Stimulated activated naive B cell treated with anti-CD40 and anti-IgM and Interleukin-4, amounts not matched to agents 10 μg/mL and 1 μg/mL and 100 μg/mL, for 72 hours (primary cell): ENCODE results near the gene NHLRC1.
A peak's percentile ranks its signal among the peaks of the same experiment; 100 is the strongest.

Source experiments
- ATAC-seq, 2 donors: fragments of 150-1000 bp; cut with Tn5 transposase; replicated peaks; 2 replicates each; pipeline ENCODE4 v1.10.0; 2021; ENCODE audit warnings: moderate library complexity in 1 of 2
- DNase-seq: peaks from one replicate; pipeline ENCODE4 v3.0.0; 2021
- H3K27ac Mint-ChIP-seq: one replicate; pipeline ENCODE4 v1.8.0; 2022; ENCODE audit warnings: mild to moderate bottlenecking, mixed read lengths
- H3K27me3 Mint-ChIP-seq, 2 donors: one replicate each; pipeline ENCODE4 v1.8.0; 2022; ENCODE audit warnings: mixed read lengths in 2 of 2
- H3K36me3 Mint-ChIP-seq, 2 donors: one replicate each; pipeline ENCODE4 v1.8.0; 2022; ENCODE audit warnings: mixed read lengths in 2 of 2, mild to moderate bottlenecking in 1 of 2
- H3K4me1 Mint-ChIP-seq, 2 donors: one replicate each; pipeline ENCODE4 v1.8.0; 2022; ENCODE audit warnings: mixed read lengths in 2 of 2, mild to moderate bottlenecking in 1 of 2
- H3K4me3 Mint-ChIP-seq, 2 donors: one replicate each; pipeline ENCODE4 v1.8.0; 2022; ENCODE audit warnings: mild to moderate bottlenecking in 2 of 2, mixed read lengths in 2 of 2, moderate library complexity in 1 of 2
- H3K9me3 Mint-ChIP-seq, 2 donors: one replicate each; pipeline ENCODE4 v1.8.0; 2022; ENCODE audit warnings: mixed read lengths in 2 of 2, mild to moderate bottlenecking in 1 of 2

NHLRC1 gene

DNA sequence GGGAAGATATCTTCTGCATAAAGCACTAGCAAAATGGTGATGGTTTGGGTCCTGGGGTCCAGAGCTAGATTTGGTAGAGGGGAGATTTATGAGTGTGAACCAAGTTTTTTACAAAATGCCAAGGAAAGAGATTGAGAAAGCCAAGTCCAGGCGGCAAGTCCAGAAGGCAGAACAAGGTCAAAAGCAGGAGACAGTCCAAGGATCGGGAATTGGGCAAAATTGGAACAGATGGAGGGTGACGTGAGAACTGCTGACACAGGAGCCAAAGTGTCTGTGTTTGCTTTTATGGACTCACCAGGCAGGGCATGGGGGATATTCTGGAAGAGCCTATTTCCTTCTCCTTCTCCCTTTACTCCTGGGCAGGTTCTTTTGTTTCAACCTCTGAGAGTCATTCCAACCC lies 4.1 kb downstream of the NHLRC1 start:
- no peak overlapping the region for H3K4me3 Mint-ChIP-seq
- peaks cover 10 to 20% of the 10 kb centered on the region in 2 donors for H3K4me1 Mint-ChIP-seq
- DNase-seq (no peak), ATAC-seq (no peak)
- no peak overlapping the region for H3K27ac Mint-ChIP-seq
- peaks cover 0 to 2% of the 10 kb centered on the region in 2 donors for H3K9me3 Mint-ChIP-seq
- peaks cover 0 to 10% of the 10 kb centered on the region in 2 donors for H3K27me3 Mint-ChIP-seq
- peaks cover 4% of the 10 kb centered on the region in 2 donors for H3K36me3 Mint-ChIP-seq

DNA sequence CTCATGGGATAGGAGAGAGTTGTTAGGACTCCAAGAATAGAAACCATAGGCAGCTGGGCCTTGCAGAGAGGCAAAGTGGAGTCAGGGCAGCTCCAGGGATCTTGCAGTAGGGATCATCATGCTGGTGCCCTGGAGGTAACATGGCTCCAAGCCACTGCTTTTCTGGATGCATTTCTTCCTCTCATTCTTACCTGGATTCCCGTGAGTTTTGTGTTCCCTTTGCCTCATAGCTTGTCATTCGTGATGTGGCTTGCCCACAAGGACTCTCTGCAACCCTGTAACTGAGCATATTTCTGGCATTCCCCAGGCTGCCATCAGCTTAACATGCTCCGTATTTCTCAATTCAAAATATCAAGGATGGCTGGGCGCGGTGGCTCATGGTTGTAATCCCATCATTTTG lies 5.3 kb downstream of the NHLRC1 start:
- ATAC-seq (no peak), DNase-seq (no peak)
- H3K27ac Mint-ChIP-seq: no peak overlapping the region
- no peak overlapping the region for H3K4me3 Mint-ChIP-seq
- H3K4me1 Mint-ChIP-seq: peaks cover 3 to 11% of the 10 kb centered on the region in 2 donors
- H3K27me3 Mint-ChIP-seq: peaks cover 0 to 5% of the 10 kb centered on the region in 2 donors
- H3K36me3 Mint-ChIP-seq: peaks cover 0 to 1% of the 10 kb centered on the region in 2 donors
- H3K9me3 Mint-ChIP-seq: no peaks in the 10 kb centered on the region

DNA sequence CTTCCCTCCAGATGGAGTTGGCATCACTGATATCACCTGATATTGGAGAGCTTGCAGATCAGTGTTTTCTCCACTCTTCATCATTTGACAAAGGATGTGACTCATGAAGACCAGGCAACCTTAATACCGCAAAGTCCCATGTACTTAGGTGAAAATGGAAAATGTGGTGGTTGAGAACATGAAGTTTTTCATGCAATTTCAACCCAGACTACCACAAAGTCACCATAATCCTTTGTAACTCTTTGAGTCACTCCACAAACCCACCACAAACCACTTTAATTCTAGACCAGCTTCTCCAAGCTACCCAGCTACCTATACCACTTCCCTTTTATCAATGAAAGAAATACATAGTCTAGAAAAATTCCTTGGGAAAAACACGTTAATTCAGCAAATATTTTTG lies 7.1 kb downstream of the NHLRC1 start:
- peaks cover 0 to 1% of the 10 kb centered on the region in 2 donors for H3K36me3 Mint-ChIP-seq
- no peak for DNase-seq
- peaks cover 3 to 5% of the 10 kb centered on the region in 2 donors for H3K4me1 Mint-ChIP-seq
- ATAC-seq: peak; percentile 42 to 60
- no peaks in the 10 kb centered on the region for H3K9me3 Mint-ChIP-seq
- H3K4me3 Mint-ChIP-seq: no peak overlapping the region
- peaks cover 0 to 5% of the 10 kb centered on the region in 2 donors for H3K27me3 Mint-ChIP-seq
- peak overlapping the region; percentile 75 for H3K27ac Mint-ChIP-seq

GRCh38 chr6:18110162-18110561 lies 12.3 kb downstream of the NHLRC1 start:
- peaks cover 6% of the 10 kb centered on the region in 2 donors for H3K36me3 Mint-ChIP-seq
- no peaks in the 10 kb centered on the region for H3K4me1 Mint-ChIP-seq
- DNase-seq (no peak), ATAC-seq (no peak)
- H3K27me3 Mint-ChIP-seq: peaks cover 0 to 5% of the 10 kb centered on the region in 2 donors
- no peak overlapping the region for H3K27ac Mint-ChIP-seq
- no peak overlapping the region for H3K4me3 Mint-ChIP-seq
- peaks cover 9 to 13% of the 10 kb centered on the region in 2 donors for H3K9me3 Mint-ChIP-seq

GRCh38 chr6:18107061-18107460 lies 15.4 kb downstream of the NHLRC1 start:
- peaks cover under 1 to 3% of the 10 kb centered on the region in 2 donors for H3K27me3 Mint-ChIP-seq
- peaks cover 9 to 13% of the 10 kb centered on the region in 2 donors for H3K9me3 Mint-ChIP-seq
- no peaks in the 10 kb centered on the region for H3K4me1 Mint-ChIP-seq
- H3K4me3 Mint-ChIP-seq: no peak overlapping the region
- H3K36me3 Mint-ChIP-seq: peaks cover 6% of the 10 kb centered on the region in 2 donors
- DNase-seq: no peak
- H3K27ac Mint-ChIP-seq: no peak overlapping the region
- ATAC-seq: no peak

- Mint-ChIP-seq H3K27me3 (peaks cover 6 to 11% of the 10 kb centered on the region in 2 donors), H3K4me3 (no peak overlapping the region), H3K4me1 (no peaks in the 10 kb centered on the region), H3K9me3 (peaks cover 9 to 13% of the 10 kb centered on the region in 2 donors), H3K27ac (no peak overlapping the region), H3K36me3 (peaks cover 6% of the 10 kb centered on the region in 2 donors)
- ATAC-seq: no peak
- no peak for DNase-seq
Measured at GRCh38 chr6:18102783-18103509, 19.5 kb downstream of the NHLRC1 start.

DNA sequence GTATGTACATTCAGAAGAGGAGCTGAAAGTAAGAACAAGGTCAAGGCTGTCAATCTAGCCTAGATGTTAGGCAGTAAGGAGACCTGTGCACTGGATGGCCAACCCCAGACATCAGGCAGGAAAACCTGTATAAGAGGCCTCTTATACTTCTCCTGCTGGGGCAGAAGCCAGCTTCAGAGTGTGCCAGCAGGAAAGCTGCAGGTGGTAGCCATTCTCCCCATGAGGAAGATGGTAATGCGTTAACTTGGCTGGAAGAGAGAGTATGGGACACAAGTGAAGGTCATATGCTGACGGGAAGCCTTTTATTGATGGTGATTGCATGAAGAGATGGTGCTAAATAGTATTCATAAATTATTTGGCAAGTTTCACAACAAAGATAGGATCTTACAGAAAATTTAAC lies 20.6 kb downstream of the NHLRC1 start:
- Mint-ChIP-seq H3K4me3 (no peak overlapping the region), H3K36me3 (peaks cover 2 to 6% of the 10 kb centered on the region in 2 donors), H3K27ac (no peak overlapping the region), H3K4me1 (no peaks in the 10 kb centered on the region), H3K9me3 (peaks cover 4 to 8% of the 10 kb centered on the region in 2 donors), H3K27me3 (peaks cover 6 to 11% of the 10 kb centered on the region in 2 donors)
- no peak for ATAC-seq
- DNase-seq: no peak

DNA sequence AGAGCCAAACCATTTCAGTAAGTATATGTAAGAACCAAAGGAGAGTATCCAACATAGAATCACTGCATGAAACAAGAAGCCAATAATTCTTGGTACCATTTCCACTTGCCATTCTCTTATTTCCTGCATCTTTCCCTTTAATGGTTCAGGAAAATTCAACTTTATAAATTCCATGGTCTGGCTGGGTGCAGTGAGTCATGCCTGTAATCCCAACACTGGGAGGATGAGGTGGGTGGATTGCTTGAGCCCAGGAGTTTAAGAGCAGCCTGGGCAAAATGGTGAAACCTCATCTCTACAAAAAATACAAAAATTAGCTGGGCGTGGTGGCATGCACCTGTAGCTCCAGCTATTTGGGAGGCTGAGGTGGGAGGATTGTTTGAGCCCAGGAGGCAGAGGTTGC lies 21.2 kb downstream of the NHLRC1 start:
- no peak overlapping the region for H3K27ac Mint-ChIP-seq
- H3K27me3 Mint-ChIP-seq: peaks cover 6 to 11% of the 10 kb centered on the region in 2 donors
- H3K4me1 Mint-ChIP-seq: no peaks in the 10 kb centered on the region
- no peak overlapping the region for H3K4me3 Mint-ChIP-seq
- DNase-seq: no peak
- no peak for ATAC-seq
- H3K9me3 Mint-ChIP-seq: peaks cover 4 to 7% of the 10 kb centered on the region in 2 donors
- H3K36me3 Mint-ChIP-seq: peaks cover 0 to 6% of the 10 kb centered on the region in 2 donors

DNA sequence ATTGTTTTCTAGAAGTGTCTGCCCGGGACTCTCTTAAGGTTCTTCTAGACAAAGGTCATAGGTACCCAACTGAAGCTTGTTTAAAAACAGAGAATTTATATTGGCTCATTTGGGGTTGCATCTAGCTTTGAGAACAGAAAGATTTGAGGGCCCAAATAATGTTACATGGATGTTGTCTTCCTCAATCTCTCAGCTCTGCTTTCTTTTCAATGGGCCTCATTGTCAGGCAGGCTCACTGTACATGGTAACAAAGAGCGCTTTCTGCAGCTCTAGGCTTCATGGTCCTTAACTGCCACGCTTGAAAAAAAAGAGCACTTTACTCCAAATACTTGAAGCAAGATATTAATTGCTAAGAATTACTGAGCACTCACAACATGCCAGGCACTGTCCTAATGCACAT lies 22.2 kb downstream of the NHLRC1 start:
- H3K27ac Mint-ChIP-seq: no peak overlapping the region
- no peaks in the 10 kb centered on the region for H3K36me3 Mint-ChIP-seq
- H3K4me3 Mint-ChIP-seq: no peak overlapping the region
- H3K27me3 Mint-ChIP-seq: peaks cover 6 to 11% of the 10 kb centered on the region in 2 donors
- H3K9me3 Mint-ChIP-seq: no peaks in the 10 kb centered on the region
- no peaks in the 10 kb centered on the region for H3K4me1 Mint-ChIP-seq
- DNase-seq (no peak), ATAC-seq (no peak)

DNA sequence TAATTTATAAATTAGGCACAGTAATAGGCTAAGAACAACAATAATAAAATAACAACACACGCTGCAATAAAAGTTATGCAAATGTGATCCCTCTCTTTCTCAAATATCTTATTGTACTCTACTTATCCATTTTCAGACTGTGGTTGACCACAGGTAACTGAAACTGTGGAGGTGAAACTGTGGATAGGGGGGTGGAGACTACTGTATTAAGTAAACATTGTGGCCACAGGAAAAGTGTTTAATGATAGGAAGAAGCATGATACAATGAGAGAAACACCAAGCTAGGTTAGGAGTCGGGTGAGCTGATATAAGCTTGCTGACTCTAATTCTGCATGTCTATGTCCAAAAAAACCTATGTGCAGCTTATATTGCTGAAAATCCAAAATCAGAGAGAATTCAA lies 23.0 kb downstream of the NHLRC1 start:
- H3K36me3 Mint-ChIP-seq: no peaks in the 10 kb centered on the region
- DNase-seq (no peak), ATAC-seq (no peak)
- peaks cover 6 to 11% of the 10 kb centered on the region in 2 donors for H3K27me3 Mint-ChIP-seq
- H3K4me3 Mint-ChIP-seq: no peak overlapping the region
- no peaks in the 10 kb centered on the region for H3K4me1 Mint-ChIP-seq
- H3K9me3 Mint-ChIP-seq: no peaks in the 10 kb centered on the region
- H3K27ac Mint-ChIP-seq: no peak overlapping the region

DNA sequence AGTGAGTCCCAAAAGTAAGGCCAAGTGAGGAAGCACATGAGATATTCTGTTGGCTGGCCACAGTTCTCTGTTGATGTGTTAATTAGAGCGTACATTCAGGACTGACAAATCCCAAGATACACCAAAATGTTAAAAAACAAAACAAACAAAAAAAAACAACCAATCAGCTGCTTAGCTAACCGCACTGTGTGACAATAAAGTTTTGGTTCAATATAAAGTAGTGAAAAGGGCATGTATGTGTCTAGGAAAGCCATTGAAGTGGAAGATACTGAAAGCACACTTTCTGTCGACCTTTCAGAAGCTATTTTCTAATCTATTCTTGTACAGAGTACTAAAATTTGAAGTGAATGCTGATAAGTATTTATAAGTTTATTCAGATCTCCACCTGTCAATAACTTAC lies 26.1 kb downstream of the NHLRC1 start:
- no peaks in the 10 kb centered on the region for H3K4me1 Mint-ChIP-seq
- ATAC-seq (no peak), DNase-seq (no peak)
- H3K4me3 Mint-ChIP-seq: no peak overlapping the region
- no peak overlapping the region for H3K27ac Mint-ChIP-seq
- H3K9me3 Mint-ChIP-seq: no peaks in the 10 kb centered on the region
- H3K27me3 Mint-ChIP-seq: peaks cover 0 to 5% of the 10 kb centered on the region in 2 donors
- H3K36me3 Mint-ChIP-seq: no peaks in the 10 kb centered on the region

GRCh38 chr6:18091382-18091781 lies 31.1 kb downstream of the NHLRC1 start:
- peaks cover 5 to 11% of the 10 kb centered on the region in 2 donors for H3K9me3 Mint-ChIP-seq
- no peak for ATAC-seq
- no peak for DNase-seq
- no peak overlapping the region for H3K27ac Mint-ChIP-seq
- H3K27me3 Mint-ChIP-seq: peaks cover 0 to 6% of the 10 kb centered on the region in 2 donors
- H3K4me3 Mint-ChIP-seq: no peak overlapping the region
- no peaks in the 10 kb centered on the region for H3K4me1 Mint-ChIP-seq
- H3K36me3 Mint-ChIP-seq: peaks cover 0 to 3% of the 10 kb centered on the region in 2 donors

GRCh38 chr6:18090349-18090786 lies 32.1 kb downstream of the NHLRC1 start:
- no peak overlapping the region for H3K4me3 Mint-ChIP-seq
- no peaks in the 10 kb centered on the region for H3K4me1 Mint-ChIP-seq
- H3K36me3 Mint-ChIP-seq: peaks cover 0 to 3% of the 10 kb centered on the region in 2 donors
- H3K27me3 Mint-ChIP-seq: peaks cover 0 to 6% of the 10 kb centered on the region in 2 donors
- no peak overlapping the region for H3K27ac Mint-ChIP-seq
- ATAC-seq (no peak), DNase-seq (no peak)
- peaks cover 5 to 11% of the 10 kb centered on the region in 2 donors for H3K9me3 Mint-ChIP-seq

DNA sequence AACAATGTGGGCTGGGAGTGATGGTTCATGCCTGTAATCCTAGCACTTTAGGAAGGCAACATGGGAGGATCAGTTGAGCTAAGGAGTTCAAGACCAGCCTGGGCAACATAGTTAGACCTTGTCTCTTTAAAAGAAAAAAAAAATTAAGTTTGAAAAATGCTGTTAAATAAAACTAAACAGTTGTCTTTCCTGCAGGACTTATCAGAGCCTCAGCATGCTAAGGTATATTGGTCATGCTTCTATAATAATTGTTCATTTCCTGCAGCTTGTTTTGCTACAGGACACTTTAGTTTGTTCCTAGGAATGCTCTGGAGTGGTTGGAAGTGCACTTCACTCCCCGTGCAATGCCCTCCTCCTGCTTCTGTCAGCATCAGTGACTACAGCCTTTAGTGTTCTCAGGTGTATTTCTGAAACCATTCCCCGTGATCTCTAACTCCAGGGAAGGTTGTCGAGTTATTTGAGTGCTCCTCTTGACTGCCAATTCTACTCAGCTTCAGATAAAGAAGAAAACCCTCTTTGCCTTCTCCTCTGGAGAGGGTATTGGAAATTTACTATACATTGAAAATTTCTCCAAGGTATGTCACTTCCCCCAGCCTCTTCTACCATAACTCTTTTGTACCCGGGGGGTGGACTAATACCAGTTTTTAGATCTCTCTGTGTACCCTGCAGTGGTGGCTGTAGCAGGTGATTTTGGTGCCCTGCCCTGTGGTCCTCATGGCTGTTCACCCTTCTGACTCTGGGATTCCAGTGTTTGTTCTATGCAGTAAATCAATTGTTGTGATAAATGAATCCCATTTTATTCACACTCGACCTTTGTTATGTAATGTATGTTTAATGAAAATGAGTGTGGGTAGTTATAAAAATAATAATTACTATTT lies 33.8 kb downstream of the NHLRC1 start:
- Mint-ChIP-seq H3K27ac (no peak overlapping the region), H3K4me3 (no peak overlapping the region), H3K4me1 (no peaks in the 10 kb centered on the region), H3K36me3 (peaks cover 0 to 3% of the 10 kb centered on the region in 2 donors), H3K9me3 (peaks cover 5 to 11% of the 10 kb centered on the region in 2 donors), H3K27me3 (peaks cover 0 to 6% of the 10 kb centered on the region in 2 donors)
- no peak for DNase-seq
- no peak for ATAC-seq
